K562 (cell line): ENCODE measurements around the gene ZBTB39. TPM values are rescaled to one million over a fixed set of nuclear protein-coding genes. Genes with fewer than 3 reads are reported as not detected.
A peak's percentile ranks its signal among the peaks of the same experiment; 100 is the strongest.

Source experiments
- HNRNPL ChIP-seq: fragments of 200-400 bp; formaldehyde crosslinking; IDR thresholded peaks from 2 replicates; pipeline ENCODE4 v1.6.1; 2017; ENCODE audit warnings: low read depth, mild to moderate bottlenecking, low read length
- MAZ ChIP-seq, 2 experiments: fragments of 450-650 bp in 1 of 2; sonication (generic) in 1 of 2; formaldehyde crosslinking; IDR thresholded peaks in 1 of 2; conservative IDR thresholded peaks in 1 of 2; 2 replicates each; pipeline versions ENCODE4 v1.4.0 to v1.5.0; 2020; ENCODE audit warnings: mild to moderate bottlenecking in 1 of 2, missing genetic modification reagents in 1 of 2
- MYC ChIP-seq, 2 experiments: fragments of 250-450 bp in 1 of 2; sonication (Bioruptor Pico) in 1 of 2; IDR thresholded peaks; 2 replicates each; pipeline versions ENCODE4 v1.5.1 to v1.6.1; 2012 to 2021; ENCODE audit warnings: low read depth in 2 of 2, borderline replicate concordance in 1 of 2, improper control_type of control experiment in 1 of 2, low read length in 1 of 2, mild to moderate bottlenecking in 1 of 2, moderate library complexity in 1 of 2
- polyA plus RNA-seq, 8 experiments: library from polyadenylated mRNA; depleted of rRNA in 4 of 8; stranded (reverse) in 5 of 8; unstranded in 3 of 8; fragments of >200 nt; fragmentation: Nextera tagmentation in 2 of 8; fragmentation: Illumina TruSeq in 1 of 8; extraction: Ambion mirVana in 2 of 8; extraction: Trizol in 1 of 8; gene quantifications; 2 replicates each; pipeline versions ENCODE4 v1.2.1 to v1.2.3, GENCODE V29; 2011 to 2014; ENCODE audit warnings: inconsistent platforms in 1 of 8, missing spikeins in 1 of 8
- total RNA-seq, 7 experiments: library from RNA; depleted of rRNA in 6 of 7; stranded (reverse); fragments of >200 nt in 6 of 7; fragmentation: Illumina TruSeq in 2 of 7; extraction: Trizol in 2 of 7; gene quantifications; 2 replicates each; pipeline versions ENCODE4 v1.2.1 to v1.2.3, GENCODE V29; 2011 to 2021; ENCODE audit warnings: low replicate concordance in 1 of 7
- TF ChIP-seq, protein P1 (sequence below): fragments of 450-650 bp; formaldehyde crosslinking; IDR thresholded peaks from 2 replicates; pipeline ENCODE4 v1.4.0; 2022; ENCODE audit warnings: missing genetic modification characterization
- TF ChIP-seq, protein P2 (sequence below): sonication (generic); formaldehyde crosslinking; IDR thresholded peaks from 2 replicates; pipeline ENCODE4 v1.8.0; 2023; ENCODE audit warnings: mild to moderate bottlenecking, missing genetic modification reagents

ZBTB39 gene
- total and polyA plus RNA-seq, 9 of the 15 experiments (the other 6 are each of a cell fraction or from before 2014, with no cell fraction given), result 3.3 to 13.3 (median 8.6) TPM

DNA sequence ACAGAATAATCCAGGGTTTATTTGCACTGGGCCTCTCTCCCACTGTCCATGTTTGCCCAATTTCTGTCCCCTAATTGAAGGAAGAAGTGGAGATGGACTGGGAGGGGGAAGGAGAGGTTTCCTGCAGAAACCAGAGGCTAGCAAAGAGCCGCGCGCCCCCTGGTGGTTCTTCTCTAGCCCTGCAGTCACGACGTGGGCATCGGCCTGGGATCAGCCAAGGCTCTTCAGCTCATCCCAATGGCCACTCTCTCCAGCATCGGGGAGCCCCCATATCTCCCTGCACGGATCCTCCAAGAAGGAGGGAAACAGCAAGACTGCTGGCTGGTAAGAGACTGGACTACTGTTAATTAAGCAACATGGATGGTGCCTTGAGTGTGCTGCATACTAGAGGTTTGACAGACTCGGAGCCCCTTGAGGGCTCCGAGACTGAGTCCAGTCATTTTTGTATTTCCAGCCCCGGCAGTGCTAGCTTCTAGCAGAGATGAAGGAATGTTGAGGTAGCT lies 18.7 kb downstream of the ZBTB39 start (continued):
- TF ChIP-seq, protein P1, sequence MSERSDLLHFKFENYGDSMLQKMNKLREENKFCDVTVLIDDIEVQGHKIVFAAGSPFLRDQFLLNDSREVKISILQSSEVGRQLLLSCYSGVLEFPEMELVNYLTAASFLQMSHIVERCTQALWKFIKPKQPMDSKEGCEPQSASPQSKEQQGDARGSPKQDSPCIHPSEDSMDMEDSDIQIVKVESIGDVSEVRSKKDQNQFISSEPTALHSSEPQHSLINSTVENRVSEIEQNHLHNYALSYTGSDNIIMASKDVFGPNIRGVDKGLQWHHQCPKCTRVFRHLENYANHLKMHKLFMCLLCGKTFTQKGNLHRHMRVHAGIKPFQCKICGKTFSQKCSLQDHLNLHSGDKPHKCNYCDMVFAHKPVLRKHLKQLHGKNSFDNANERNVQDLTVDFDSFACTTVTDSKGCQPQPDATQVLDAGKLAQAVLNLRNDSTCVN (CRISPR knock-in tag), result no peak
- TF ChIP-seq HNRNPL (no peak), MAZ (CRISPR knock-in tag; conservative IDR thresholded peaks at IDR 0.05 in 1 of 2, IDR thresholded peaks at IDR 0.05 in 1 of 2) (peak; percentile 53 to 77), MYC (IDR thresholded peaks at IDR 0.05; ENCODE audit: low read depth, low read length) (peak; percentile 58; the same call in 1 of the 2 replicates), MYC (CRISPR knock-in tag; IDR thresholded peaks at IDR 0.05; ENCODE audit: borderline replicate concordance, low read depth) (no peak)
- TF ChIP-seq, protein P2, sequence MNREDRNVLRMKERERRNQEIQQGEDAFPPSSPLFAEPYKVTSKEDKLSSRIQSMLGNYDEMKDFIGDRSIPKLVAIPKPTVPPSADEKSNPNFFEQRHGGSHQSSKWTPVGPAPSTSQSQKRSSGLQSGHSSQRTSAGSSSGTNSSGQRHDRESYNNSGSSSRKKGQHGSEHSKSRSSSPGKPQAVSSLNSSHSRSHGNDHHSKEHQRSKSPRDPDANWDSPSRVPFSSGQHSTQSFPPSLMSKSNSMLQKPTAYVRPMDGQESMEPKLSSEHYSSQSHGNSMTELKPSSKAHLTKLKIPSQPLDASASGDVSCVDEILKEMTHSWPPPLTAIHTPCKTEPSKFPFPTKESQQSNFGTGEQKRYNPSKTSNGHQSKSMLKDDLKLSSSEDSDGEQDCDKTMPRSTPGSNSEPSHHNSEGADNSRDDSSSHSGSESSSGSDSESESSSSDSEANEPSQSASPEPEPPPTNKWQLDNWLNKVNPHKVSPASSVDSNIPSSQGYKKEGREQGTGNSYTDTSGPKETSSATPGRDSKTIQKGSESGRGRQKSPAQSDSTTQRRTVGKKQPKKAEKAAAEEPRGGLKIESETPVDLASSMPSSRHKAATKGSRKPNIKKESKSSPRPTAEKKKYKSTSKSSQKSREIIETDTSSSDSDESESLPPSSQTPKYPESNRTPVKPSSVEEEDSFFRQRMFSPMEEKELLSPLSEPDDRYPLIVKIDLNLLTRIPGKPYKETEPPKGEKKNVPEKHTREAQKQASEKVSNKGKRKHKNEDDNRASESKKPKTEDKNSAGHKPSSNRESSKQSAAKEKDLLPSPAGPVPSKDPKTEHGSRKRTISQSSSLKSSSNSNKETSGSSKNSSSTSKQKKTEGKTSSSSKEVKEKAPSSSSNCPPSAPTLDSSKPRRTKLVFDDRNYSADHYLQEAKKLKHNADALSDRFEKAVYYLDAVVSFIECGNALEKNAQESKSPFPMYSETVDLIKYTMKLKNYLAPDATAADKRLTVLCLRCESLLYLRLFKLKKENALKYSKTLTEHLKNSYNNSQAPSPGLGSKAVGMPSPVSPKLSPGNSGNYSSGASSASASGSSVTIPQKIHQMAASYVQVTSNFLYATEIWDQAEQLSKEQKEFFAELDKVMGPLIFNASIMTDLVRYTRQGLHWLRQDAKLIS (CRISPR knock-in tag), result no peak
